Measurements from ENCODE around the gene GRSF1. TPM values are rescaled to one million over a fixed set of nuclear protein-coding genes. Genes with fewer than 3 reads are reported as not detected.
"Not testable (repeated sequence)": the region's sequence is repeated elsewhere in the genome, so short reads cannot be mapped to it uniquely, and the experiment has no call there.

The GRSF1 gene
- total RNA-seq, 1 experiment from 2014 or later: 89.6 TPM

DNA sequence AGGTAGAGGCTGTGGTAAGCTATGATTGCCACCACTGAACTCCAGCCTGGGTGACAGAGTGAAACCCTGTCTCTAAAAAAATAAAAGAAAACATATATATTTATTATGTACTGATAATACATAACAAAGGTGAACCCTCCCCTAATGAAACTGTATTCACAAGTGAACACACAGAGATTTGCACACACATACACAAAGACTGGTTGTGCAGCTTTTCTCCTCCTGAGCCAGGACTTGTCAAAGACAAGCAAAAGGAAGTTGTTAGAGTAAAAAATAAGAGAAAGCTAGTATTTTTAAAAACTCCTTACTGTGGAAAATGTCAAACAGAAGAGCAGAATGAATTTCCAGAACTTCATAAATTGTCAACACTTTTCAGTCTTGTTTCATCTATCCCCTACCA, 1.5 kb upstream of the GRSF1 start:
- Histone ChIP-seq H3K79me2 (ENCODE audit: low read length) (peaks cover 34% of the 10 kb centered on the region), H3K27me3 (ENCODE audit: low read length) (no peaks in the 10 kb centered on the region), H3K4me3 (ENCODE audit: low read length) (no peak overlapping the region), H3K9ac (ENCODE audit: low read length) (no peak overlapping the region), H4K20me1 (ENCODE audit: insufficient read depth, low read depth, low read length) (peaks cover 19% of the 10 kb centered on the region; the same call in 1 of the 2 replicates), H3K9me2 (replicated peaks; ENCODE audit: insufficient read depth, low read length) (no peaks in the 10 kb centered on the region), H3K4me1 (ENCODE audit: low read length) (peaks cover 13% of the 10 kb centered on the region; the same call in 1 of the 2 replicates), H3K9me3 (ENCODE audit: low read length) (no peaks in the 10 kb centered on the region), H3K4me2 (ENCODE audit: low read depth, low read length, poor library complexity, severe bottlenecking) (no peak overlapping the region), H3K27ac (ENCODE audit: low read length) (no peak overlapping the region), H2AFZ (ENCODE audit: low read length) (no peak overlapping the region), H3K36me3 (ENCODE audit: insufficient read depth, low read length) (0 out of 2 replicates have a peak, but pooled peaks cover 4% of the 10 kb centered on the region)
- DNase-seq: no peak

- Histone ChIP-seq H3K79me2 (ENCODE audit: low read length) (peaks cover 40% of the 10 kb centered on the region), H3K4me1 (ENCODE audit: low read length) (peaks cover 13% of the 10 kb centered on the region; the same call in 1 of the 2 replicates), H4K20me1 (ENCODE audit: insufficient read depth, low read depth, low read length) (peaks cover 23% of the 10 kb centered on the region; the same call in 1 of the 2 replicates)
- not testable (repeated sequence) for H3K36me3 ChIP-seq (ENCODE audit: insufficient read depth, low read length); H3K9me3 ChIP-seq (ENCODE audit: low read length); H3K9me2 ChIP-seq (replicated peaks; ENCODE audit: insufficient read depth, low read length); DNase-seq; H3K4me3 ChIP-seq (ENCODE audit: low read length); H3K4me2 ChIP-seq (ENCODE audit: low read depth, low read length, poor library complexity, severe bottlenecking); H3K9ac ChIP-seq (ENCODE audit: low read length); H2AFZ ChIP-seq (ENCODE audit: low read length); H3K27me3 ChIP-seq (ENCODE audit: low read length); H3K27ac ChIP-seq (ENCODE audit: low read length)
These were observed 941 bp upstream of the GRSF1 start for GRCh38 chr4:70840631-70841030.

- not testable (repeated sequence) for H3K4me3 ChIP-seq (ENCODE audit: low read length); H2AFZ ChIP-seq (ENCODE audit: low read length); H3K9ac ChIP-seq (ENCODE audit: low read length); H3K27ac ChIP-seq (ENCODE audit: low read length); H3K4me2 ChIP-seq (ENCODE audit: low read depth, low read length, poor library complexity, severe bottlenecking); H3K27me3 ChIP-seq (ENCODE audit: low read length); H3K36me3 ChIP-seq (ENCODE audit: insufficient read depth, low read length); H3K9me2 ChIP-seq (replicated peaks; ENCODE audit: insufficient read depth, low read length); H3K9me3 ChIP-seq (ENCODE audit: low read length)
- Histone ChIP-seq H4K20me1 (ENCODE audit: insufficient read depth, low read depth, low read length) (peaks cover 24% of the 10 kb centered on the region; the same call in 1 of the 2 replicates), H3K79me2 (ENCODE audit: low read length) (peaks cover 43% of the 10 kb centered on the region), H3K4me1 (ENCODE audit: low read length) (peaks cover 13% of the 10 kb centered on the region; the same call in 1 of the 2 replicates)
- DNase-seq: peak; percentile 73
These were observed 447 bp upstream of the GRSF1 start for GRCh38 chr4:70840137-70840536.

- Histone ChIP-seq H3K4me2 (ENCODE audit: low read depth, low read length, poor library complexity, severe bottlenecking) (peak overlapping the region; percentile 84), H3K4me3 (ENCODE audit: low read length) (peak overlapping the region; percentile 89), H3K9me3 (ENCODE audit: low read length) (no peaks in the 10 kb centered on the region), H2AFZ (ENCODE audit: low read length) (peak overlapping the region; percentile 20; the same call in 1 of the 2 replicates), H3K9me2 (replicated peaks; ENCODE audit: insufficient read depth, low read length) (no peaks in the 10 kb centered on the region), H3K79me2 (ENCODE audit: low read length) (peaks cover 54% of the 10 kb centered on the region), H3K4me1 (ENCODE audit: low read length) (peaks cover 8% of the 10 kb centered on the region; the same call in 1 of the 2 replicates), H3K27me3 (ENCODE audit: low read length) (no peaks in the 10 kb centered on the region), H3K27ac (ENCODE audit: low read length) (peak overlapping the region; percentile 59), H4K20me1 (ENCODE audit: insufficient read depth, low read depth, low read length) (peaks cover 33% of the 10 kb centered on the region; the same call in 1 of the 2 replicates), H3K36me3 (ENCODE audit: insufficient read depth, low read length) (peaks cover 9% of the 10 kb centered on the region; the same call in 1 of the 2 replicates), H3K9ac (ENCODE audit: low read length) (peak overlapping the region; percentile 92)
- DNase-seq: peak; percentile 87
These were observed 763 bp downstream of the GRSF1 start for GRCh38 chr4:70838666-70839588.

DNA sequence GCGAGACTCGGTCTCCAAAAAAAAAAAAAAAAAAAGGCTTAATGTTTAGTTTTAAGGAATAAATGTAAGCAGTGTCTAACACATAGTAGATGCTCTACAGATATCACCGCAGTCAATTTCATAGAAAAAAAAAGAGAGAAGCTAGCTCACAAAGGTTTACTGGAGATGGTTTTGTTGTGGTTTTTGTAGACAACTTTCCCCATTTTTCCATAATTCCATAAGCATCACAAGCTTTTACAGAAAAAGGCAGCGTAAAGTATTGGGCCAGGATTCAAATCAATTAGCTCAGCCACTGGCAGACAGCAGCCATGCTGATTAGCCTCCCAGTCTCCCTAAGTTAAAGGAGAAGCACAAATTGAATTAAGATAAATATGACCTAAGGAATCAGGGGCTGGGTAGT, 1.5 kb downstream of the GRSF1 start:
- Histone ChIP-seq H3K27me3 (ENCODE audit: low read length) (no peaks in the 10 kb centered on the region), H3K27ac (ENCODE audit: low read length) (peak overlapping the region; percentile 23; the same call in 1 of the 2 replicates), H3K79me2 (ENCODE audit: low read length) (peaks cover 61% of the 10 kb centered on the region), H3K4me3 (ENCODE audit: low read length) (peak overlapping the region; percentile 89), H3K9ac (ENCODE audit: low read length) (peak overlapping the region; percentile 92), H3K4me1 (ENCODE audit: low read length) (peaks cover 8% of the 10 kb centered on the region; the same call in 1 of the 2 replicates), H4K20me1 (ENCODE audit: insufficient read depth, low read depth, low read length) (peaks cover 33% of the 10 kb centered on the region; the same call in 1 of the 2 replicates), H3K4me2 (ENCODE audit: low read depth, low read length, poor library complexity, severe bottlenecking) (peak overlapping the region; percentile 84), H3K36me3 (ENCODE audit: insufficient read depth, low read length) (peaks cover 13% of the 10 kb centered on the region; the same call in 1 of the 2 replicates), H3K9me3 (ENCODE audit: low read length) (no peaks in the 10 kb centered on the region), H3K9me2 (replicated peaks; ENCODE audit: insufficient read depth, low read length) (no peaks in the 10 kb centered on the region), H2AFZ (ENCODE audit: low read length) (no peak overlapping the region)
- DNase-seq: no peak

GRCh38 chr4:70836081-70836480, 3.6 kb downstream of the GRSF1 start:
- H3K79me2 ChIP-seq (ENCODE audit: low read length): peaks cover 76% of the 10 kb centered on the region
- no peak overlapping the region for H3K4me3 ChIP-seq (ENCODE audit: low read length)
- no peak overlapping the region for H3K4me2 ChIP-seq (ENCODE audit: low read depth, low read length, poor library complexity, severe bottlenecking)
- no peak overlapping the region for H3K9ac ChIP-seq (ENCODE audit: low read length)
- H3K9me3 ChIP-seq (ENCODE audit: low read length): no peaks in the 10 kb centered on the region
- no peaks in the 10 kb centered on the region for H3K27me3 ChIP-seq (ENCODE audit: low read length)
- peaks cover 8% of the 10 kb centered on the region; the same call in 1 of the 2 replicates for H3K4me1 ChIP-seq (ENCODE audit: low read length)
- no peak for DNase-seq
- H4K20me1 ChIP-seq (ENCODE audit: insufficient read depth, low read depth, low read length): peaks cover 33% of the 10 kb centered on the region; the same call in 1 of the 2 replicates
- peaks cover 30% of the 10 kb centered on the region; the same call in 1 of the 2 replicates for H3K36me3 ChIP-seq (ENCODE audit: insufficient read depth, low read length)
- H2AFZ ChIP-seq (ENCODE audit: low read length): no peak overlapping the region
- H3K9me2 ChIP-seq (replicated peaks; ENCODE audit: insufficient read depth, low read length): no peaks in the 10 kb centered on the region
- no peak overlapping the region for H3K27ac ChIP-seq (ENCODE audit: low read length)

DNA sequence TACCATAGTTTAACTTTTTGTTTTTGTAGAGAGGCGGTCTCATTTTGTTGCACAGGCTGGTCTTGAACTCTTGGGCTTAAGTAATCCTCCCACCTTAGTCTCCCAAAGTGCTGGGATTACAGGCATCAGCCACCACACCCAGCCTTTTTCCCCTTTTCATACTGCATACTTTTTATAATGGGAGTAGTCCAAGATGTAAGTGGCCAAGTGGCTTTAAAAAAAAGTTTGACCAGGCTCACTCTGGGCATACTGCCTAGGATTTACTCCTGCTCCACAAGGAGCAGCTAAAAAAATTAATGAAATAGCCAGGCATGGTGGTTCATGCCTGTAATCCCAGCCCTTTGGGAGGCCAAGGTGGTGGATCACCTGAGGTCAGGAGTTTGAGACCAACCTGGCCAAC, 6.0 kb downstream of the GRSF1 start:
- peaks cover 75% of the 10 kb centered on the region for H3K79me2 ChIP-seq (ENCODE audit: low read length)

DNA sequence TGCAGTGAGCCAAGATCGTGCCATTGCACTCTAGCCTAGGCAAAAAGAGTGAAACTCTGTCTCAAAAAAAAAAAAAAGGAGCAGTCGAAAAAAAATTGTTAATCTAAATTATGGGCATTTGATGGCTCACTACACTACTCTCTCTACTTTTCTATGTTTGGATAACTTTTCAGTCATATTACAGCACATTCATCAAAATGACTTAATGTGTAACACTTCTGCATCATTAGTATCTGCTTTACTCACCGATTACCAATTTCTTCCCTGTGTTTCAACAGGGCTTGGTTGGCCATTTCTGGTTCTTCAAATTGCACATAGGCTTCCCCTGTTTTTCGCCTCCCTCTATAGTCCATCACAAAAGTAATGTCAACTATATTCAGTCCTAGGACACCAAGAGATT, 8.4 kb downstream of the GRSF1 start:
- no peaks in the 10 kb centered on the region for H3K9me2 ChIP-seq (replicated peaks; ENCODE audit: insufficient read depth, low read length)
- H3K4me2 ChIP-seq (ENCODE audit: low read depth, low read length, poor library complexity, severe bottlenecking): no peak overlapping the region
- H3K9ac ChIP-seq (ENCODE audit: low read length): no peak overlapping the region
- no peak overlapping the region for H3K27ac ChIP-seq (ENCODE audit: low read length)
- peaks cover 16% of the 10 kb centered on the region; the same call in 1 of the 2 replicates for H4K20me1 ChIP-seq (ENCODE audit: insufficient read depth, low read depth, low read length)
- H3K4me1 ChIP-seq (ENCODE audit: low read length): no peaks in the 10 kb centered on the region
- no peak for DNase-seq
- H3K9me3 ChIP-seq (ENCODE audit: low read length): no peaks in the 10 kb centered on the region
- H3K4me3 ChIP-seq (ENCODE audit: low read length): no peak overlapping the region
- peaks cover 44% of the 10 kb centered on the region for H3K36me3 ChIP-seq (ENCODE audit: insufficient read depth, low read length)
- H2AFZ ChIP-seq (ENCODE audit: low read length): no peak overlapping the region
- H3K79me2 ChIP-seq (ENCODE audit: low read length): peaks cover 58% of the 10 kb centered on the region
- no peaks in the 10 kb centered on the region for H3K27me3 ChIP-seq (ENCODE audit: low read length)

More for the DNA sequence above, 6.0 kb downstream of the GRSF1 start:
- Histone ChIP-seq H3K27ac (ENCODE audit: low read length) (no peak overlapping the region), H3K36me3 (ENCODE audit: insufficient read depth, low read length) (peaks cover 43% of the 10 kb centered on the region; the same call in 1 of the 2 replicates), H3K4me3 (ENCODE audit: low read length) (no peak overlapping the region), H3K4me1 (ENCODE audit: low read length) (peaks cover 8% of the 10 kb centered on the region; the same call in 1 of the 2 replicates), H3K9me2 (replicated peaks; ENCODE audit: insufficient read depth, low read length) (no peaks in the 10 kb centered on the region), H3K4me2 (ENCODE audit: low read depth, low read length, poor library complexity, severe bottlenecking) (no peak overlapping the region), H4K20me1 (ENCODE audit: insufficient read depth, low read depth, low read length) (peaks cover 31% of the 10 kb centered on the region; the same call in 1 of the 2 replicates), H3K9me3 (ENCODE audit: low read length) (no peaks in the 10 kb centered on the region), H3K27me3 (ENCODE audit: low read length) (no peaks in the 10 kb centered on the region), H3K9ac (ENCODE audit: low read length) (no peak overlapping the region), H2AFZ (ENCODE audit: low read length) (no peak overlapping the region)
- no peak for DNase-seq

All from Karpas-422 (cell line).